CD4-positive, alpha-beta T cell treated with Interleukin-15 for 1 hour (primary cell): ENCODE measurements around the gene BPIFB3.
"Not testable (repeated sequence)": the region's sequence is repeated elsewhere in the genome, so short reads cannot be mapped to it uniquely, and the experiment has no call there.

Experiments
- DNase-seq: peaks from one replicate; pipeline ENCODE4 v3.0.0-alpha.2; 2020

BPIFB3 gene

GRCh38 chr20:33093582-33093981, 39.9 kb downstream of the BPIFB3 start:
- no peak for DNase-seq

GRCh38 chr20:33095249-33095648, 41.5 kb downstream of the BPIFB3 start:
- DNase-seq: no peak

- DNase-seq: peak; percentile 21
Observed at GRCh38 chr20:33095902-33096584, 42.3 kb downstream of the BPIFB3 start.

- DNase-seq: no peak
Observed at GRCh38 chr20:33097001-33097400, 43.3 kb downstream of the BPIFB3 start.

- no peak for DNase-seq
Observed at GRCh38 chr20:33099843-33100538, 46.3 kb downstream of the BPIFB3 start.

GRCh38 chr20:33103556-33103955, 49.9 kb downstream of the BPIFB3 start:
- no peak for DNase-seq

- DNase-seq: no peak
Observed at GRCh38 chr20:33104336-33104735, 50.6 kb downstream of the BPIFB3 start.

- no peak for DNase-seq
Observed at GRCh38 chr20:33105316-33105924, 51.7 kb downstream of the BPIFB3 start.

- not testable (repeated sequence) for DNase-seq
Observed at GRCh38 chr20:33106058-33106620, 52.4 kb downstream of the BPIFB3 start.

GRCh38 chr20:33108661-33109060, 55.0 kb downstream of the BPIFB3 start:
- no peak for DNase-seq

- no peak for DNase-seq
Observed at GRCh38 chr20:33110147-33110825, 56.6 kb downstream of the BPIFB3 start.

GRCh38 chr20:33111306-33111705, 57.6 kb downstream of the BPIFB3 start:
- DNase-seq: no peak

GRCh38 chr20:33112547-33113386, 59.1 kb downstream of the BPIFB3 start:
- no peak for DNase-seq

- DNase-seq: no peak
Observed at GRCh38 chr20:33113387-33113908, 59.7 kb downstream of the BPIFB3 start.

GRCh38 chr20:33115501-33115900, 61.8 kb downstream of the BPIFB3 start:
- not testable (repeated sequence) for DNase-seq

GRCh38 chr20:33119725-33120720, 66.3 kb downstream of the BPIFB3 start:
- no peak for DNase-seq

GRCh38 chr20:33120934-33121333, 67.2 kb downstream of the BPIFB3 start:
- no peak for DNase-seq

GRCh38 chr20:33122297-33122696, 68.6 kb downstream of the BPIFB3 start:
- not testable (repeated sequence) for DNase-seq
